Measurements from ENCODE around the gene DNAJB13. TPM values are rescaled to one million over a fixed set of nuclear protein-coding genes. Genes with fewer than 3 reads are reported as not detected.

Gene DNAJB13
- total RNA-seq, 1 experiment from 2014 or later = 0.24 TPM

DNA sequence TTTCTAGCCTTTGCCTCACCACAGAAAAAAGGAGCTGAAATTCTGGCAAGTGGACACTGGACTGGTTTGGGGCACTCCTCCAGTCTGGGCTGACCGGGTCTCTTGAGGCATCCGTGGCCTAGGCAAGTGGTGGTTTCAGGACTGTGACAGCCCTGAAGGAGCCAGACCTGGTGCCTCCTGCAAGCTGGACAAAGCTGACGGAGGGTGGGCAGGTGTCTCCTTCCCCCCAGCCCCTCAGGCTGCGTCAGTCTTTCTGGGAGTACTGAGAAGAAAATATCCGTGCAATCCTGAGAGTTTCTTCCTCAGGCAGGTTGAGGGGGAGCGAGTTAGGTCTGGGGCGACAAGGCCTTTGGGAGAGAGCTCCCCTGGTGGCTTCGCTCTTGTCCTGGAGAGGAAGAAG, 62.3 kb downstream of the DNAJB13 start:
- Mint-ChIP-seq H3K9me3 (no peaks in the 10 kb centered on the region), H3K36me3 (peaks cover 7% of the 10 kb centered on the region), H3K27me3 (ENCODE audit: low read depth) (no peaks in the 10 kb centered on the region), H3K27ac (no peak overlapping the region), H3K4me1 (peaks cover 7% of the 10 kb centered on the region), H3K4me3 (no peak overlapping the region)
- CTCF ChIA-PET = no interaction called here
- TF ChIP-seq FOXK1 (CRISPR knock-in tag; IDR thresholded peaks at IDR 0.05) (no peak), SMAD3 (CRISPR knock-in tag; IDR thresholded peaks at IDR 0.05; ENCODE audit: borderline replicate concordance) (no peak), JUN (CRISPR knock-in tag; IDR thresholded peaks at IDR 0.05) (no peak)
- TF ChIP-seq, protein P1, sequence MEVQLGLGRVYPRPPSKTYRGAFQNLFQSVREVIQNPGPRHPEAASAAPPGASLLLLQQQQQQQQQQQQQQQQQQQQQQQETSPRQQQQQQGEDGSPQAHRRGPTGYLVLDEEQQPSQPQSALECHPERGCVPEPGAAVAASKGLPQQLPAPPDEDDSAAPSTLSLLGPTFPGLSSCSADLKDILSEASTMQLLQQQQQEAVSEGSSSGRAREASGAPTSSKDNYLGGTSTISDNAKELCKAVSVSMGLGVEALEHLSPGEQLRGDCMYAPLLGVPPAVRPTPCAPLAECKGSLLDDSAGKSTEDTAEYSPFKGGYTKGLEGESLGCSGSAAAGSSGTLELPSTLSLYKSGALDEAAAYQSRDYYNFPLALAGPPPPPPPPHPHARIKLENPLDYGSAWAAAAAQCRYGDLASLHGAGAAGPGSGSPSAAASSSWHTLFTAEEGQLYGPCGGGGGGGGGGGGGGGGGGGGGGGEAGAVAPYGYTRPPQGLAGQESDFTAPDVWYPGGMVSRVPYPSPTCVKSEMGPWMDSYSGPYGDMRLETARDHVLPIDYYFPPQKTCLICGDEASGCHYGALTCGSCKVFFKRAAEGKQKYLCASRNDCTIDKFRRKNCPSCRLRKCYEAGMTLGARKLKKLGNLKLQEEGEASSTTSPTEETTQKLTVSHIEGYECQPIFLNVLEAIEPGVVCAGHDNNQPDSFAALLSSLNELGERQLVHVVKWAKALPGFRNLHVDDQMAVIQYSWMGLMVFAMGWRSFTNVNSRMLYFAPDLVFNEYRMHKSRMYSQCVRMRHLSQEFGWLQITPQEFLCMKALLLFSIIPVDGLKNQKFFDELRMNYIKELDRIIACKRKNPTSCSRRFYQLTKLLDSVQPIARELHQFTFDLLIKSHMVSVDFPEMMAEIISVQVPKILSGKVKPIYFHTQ (CRISPR knock-in tag; IDR thresholded peaks at IDR 0.05) = no peak
- TF ChIP-seq, protein P2, sequence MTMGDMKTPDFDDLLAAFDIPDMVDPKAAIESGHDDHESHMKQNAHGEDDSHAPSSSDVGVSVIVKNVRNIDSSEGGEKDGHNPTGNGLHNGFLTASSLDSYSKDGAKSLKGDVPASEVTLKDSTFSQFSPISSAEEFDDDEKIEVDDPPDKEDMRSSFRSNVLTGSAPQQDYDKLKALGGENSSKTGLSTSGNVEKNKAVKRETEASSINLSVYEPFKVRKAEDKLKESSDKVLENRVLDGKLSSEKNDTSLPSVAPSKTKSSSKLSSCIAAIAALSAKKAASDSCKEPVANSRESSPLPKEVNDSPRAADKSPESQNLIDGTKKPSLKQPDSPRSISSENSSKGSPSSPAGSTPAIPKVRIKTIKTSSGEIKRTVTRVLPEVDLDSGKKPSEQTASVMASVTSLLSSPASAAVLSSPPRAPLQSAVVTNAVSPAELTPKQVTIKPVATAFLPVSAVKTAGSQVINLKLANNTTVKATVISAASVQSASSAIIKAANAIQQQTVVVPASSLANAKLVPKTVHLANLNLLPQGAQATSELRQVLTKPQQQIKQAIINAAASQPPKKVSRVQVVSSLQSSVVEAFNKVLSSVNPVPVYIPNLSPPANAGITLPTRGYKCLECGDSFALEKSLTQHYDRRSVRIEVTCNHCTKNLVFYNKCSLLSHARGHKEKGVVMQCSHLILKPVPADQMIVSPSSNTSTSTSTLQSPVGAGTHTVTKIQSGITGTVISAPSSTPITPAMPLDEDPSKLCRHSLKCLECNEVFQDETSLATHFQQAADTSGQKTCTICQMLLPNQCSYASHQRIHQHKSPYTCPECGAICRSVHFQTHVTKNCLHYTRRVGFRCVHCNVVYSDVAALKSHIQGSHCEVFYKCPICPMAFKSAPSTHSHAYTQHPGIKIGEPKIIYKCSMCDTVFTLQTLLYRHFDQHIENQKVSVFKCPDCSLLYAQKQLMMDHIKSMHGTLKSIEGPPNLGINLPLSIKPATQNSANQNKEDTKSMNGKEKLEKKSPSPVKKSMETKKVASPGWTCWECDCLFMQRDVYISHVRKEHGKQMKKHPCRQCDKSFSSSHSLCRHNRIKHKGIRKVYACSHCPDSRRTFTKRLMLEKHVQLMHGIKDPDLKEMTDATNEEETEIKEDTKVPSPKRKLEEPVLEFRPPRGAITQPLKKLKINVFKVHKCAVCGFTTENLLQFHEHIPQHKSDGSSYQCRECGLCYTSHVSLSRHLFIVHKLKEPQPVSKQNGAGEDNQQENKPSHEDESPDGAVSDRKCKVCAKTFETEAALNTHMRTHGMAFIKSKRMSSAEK (CRISPR knock-in tag; IDR thresholded peaks at IDR 0.05; ENCODE audit: borderline replicate concordance) = no peak
- POLR2A ChIA-PET = no interaction called here
- ATAC-seq = no peak
- DNase-seq (ENCODE audit: low spot score) = no peak

DNA sequence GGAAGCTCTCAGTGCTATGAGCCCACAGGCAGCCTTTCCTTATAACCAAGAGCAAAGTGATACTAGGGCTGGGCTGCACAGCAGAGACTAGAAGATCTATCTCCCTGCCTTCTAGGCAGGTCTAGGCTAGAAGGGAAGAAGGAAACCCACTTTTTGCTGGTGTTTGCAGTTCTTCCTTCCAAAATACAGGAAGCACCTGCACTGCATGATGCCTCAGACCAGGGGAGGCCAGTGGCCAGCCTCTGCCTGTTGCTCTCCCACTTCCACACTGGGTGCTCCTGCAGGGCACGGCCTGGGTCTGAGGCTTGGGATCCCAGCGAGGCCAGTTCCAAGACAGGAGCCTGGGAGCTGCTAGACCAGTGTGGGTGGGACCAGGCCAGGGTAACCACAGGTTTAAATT, 64.1 kb downstream of the DNAJB13 start:
- ChIA-PET CTCF (no interaction called here), POLR2A (no interaction called here)
- Mint-ChIP-seq H3K27ac (no peak overlapping the region), H3K27me3 (ENCODE audit: low read depth) (no peaks in the 10 kb centered on the region), H3K4me1 (peaks cover 1% of the 10 kb centered on the region; the same call in 1 of the 2 replicates), H3K36me3 (peaks cover 7% of the 10 kb centered on the region), H3K9me3 (no peaks in the 10 kb centered on the region), H3K4me3 (no peak overlapping the region)
- DNase-seq (ENCODE audit: low spot score) = no peak
- ATAC-seq = no peak
- TF ChIP-seq, protein P3, sequence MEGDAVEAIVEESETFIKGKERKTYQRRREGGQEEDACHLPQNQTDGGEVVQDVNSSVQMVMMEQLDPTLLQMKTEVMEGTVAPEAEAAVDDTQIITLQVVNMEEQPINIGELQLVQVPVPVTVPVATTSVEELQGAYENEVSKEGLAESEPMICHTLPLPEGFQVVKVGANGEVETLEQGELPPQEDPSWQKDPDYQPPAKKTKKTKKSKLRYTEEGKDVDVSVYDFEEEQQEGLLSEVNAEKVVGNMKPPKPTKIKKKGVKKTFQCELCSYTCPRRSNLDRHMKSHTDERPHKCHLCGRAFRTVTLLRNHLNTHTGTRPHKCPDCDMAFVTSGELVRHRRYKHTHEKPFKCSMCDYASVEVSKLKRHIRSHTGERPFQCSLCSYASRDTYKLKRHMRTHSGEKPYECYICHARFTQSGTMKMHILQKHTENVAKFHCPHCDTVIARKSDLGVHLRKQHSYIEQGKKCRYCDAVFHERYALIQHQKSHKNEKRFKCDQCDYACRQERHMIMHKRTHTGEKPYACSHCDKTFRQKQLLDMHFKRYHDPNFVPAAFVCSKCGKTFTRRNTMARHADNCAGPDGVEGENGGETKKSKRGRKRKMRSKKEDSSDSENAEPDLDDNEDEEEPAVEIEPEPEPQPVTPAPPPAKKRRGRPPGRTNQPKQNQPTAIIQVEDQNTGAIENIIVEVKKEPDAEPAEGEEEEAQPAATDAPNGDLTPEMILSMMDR (IDR thresholded peaks at IDR 0.05) = no peak
- TF ChIP-seq ZNF416 (CRISPR knock-in tag; IDR thresholded peaks at IDR 0.05) (no peak), MXD4 (CRISPR knock-in tag; IDR thresholded peaks at IDR 0.05; ENCODE audit: borderline replicate concordance) (no peak), ESRRA (CRISPR knock-in tag; IDR thresholded peaks at IDR 0.05; ENCODE audit: borderline replicate concordance) (no peak), JUN (CRISPR knock-in tag; IDR thresholded peaks at IDR 0.05) (no peak), NFATC4 (CRISPR knock-in tag; IDR thresholded peaks at IDR 0.05) (no peak), CBFB (CRISPR knock-in tag; IDR thresholded peaks at IDR 0.05; ENCODE audit: low read depth) (no peak), NR3C1 (CRISPR knock-in tag; conservative IDR thresholded peaks at IDR 0.05; ENCODE audit: low read depth) (no peak), GRHL2 (CRISPR knock-in tag; IDR thresholded peaks at IDR 0.05; ENCODE audit: insufficient replicate concordance, severe bottlenecking) (no peak), GABPB1 (CRISPR knock-in tag; IDR thresholded peaks at IDR 0.05) (no peak)
- TF ChIP-seq, protein P4, sequence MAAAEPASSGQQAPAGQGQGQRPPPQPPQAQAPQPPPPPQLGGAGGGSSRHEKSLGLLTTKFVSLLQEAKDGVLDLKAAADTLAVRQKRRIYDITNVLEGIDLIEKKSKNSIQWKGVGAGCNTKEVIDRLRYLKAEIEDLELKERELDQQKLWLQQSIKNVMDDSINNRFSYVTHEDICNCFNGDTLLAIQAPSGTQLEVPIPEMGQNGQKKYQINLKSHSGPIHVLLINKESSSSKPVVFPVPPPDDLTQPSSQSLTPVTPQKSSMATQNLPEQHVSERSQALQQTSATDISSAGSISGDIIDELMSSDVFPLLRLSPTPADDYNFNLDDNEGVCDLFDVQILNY (CRISPR knock-in tag; IDR thresholded peaks at IDR 0.05) = no peak
- TF ChIP-seq, protein P5, sequence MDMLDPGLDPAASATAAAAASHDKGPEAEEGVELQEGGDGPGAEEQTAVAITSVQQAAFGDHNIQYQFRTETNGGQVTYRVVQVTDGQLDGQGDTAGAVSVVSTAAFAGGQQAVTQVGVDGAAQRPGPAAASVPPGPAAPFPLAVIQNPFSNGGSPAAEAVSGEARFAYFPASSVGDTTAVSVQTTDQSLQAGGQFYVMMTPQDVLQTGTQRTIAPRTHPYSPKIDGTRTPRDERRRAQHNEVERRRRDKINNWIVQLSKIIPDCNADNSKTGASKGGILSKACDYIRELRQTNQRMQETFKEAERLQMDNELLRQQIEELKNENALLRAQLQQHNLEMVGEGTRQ (CRISPR knock-in tag; IDR thresholded peaks at IDR 0.05) = no peak
- TF ChIP-seq, protein P6, sequence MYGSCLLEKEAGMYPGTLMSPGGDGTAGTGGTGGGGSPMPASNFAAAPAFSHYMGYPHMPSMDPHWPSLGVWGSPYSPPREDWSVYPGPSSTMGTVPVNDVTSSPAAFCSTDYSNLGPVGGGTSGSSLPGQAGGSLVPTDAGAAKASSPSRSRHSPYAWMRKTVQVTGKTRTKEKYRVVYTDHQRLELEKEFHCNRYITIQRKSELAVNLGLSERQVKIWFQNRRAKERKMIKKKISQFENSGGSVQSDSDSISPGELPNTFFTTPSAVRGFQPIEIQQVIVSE (CRISPR knock-in tag; IDR thresholded peaks at IDR 0.05; ENCODE audit: borderline replicate concordance) = no peak
- TF ChIP-seq, protein P7, sequence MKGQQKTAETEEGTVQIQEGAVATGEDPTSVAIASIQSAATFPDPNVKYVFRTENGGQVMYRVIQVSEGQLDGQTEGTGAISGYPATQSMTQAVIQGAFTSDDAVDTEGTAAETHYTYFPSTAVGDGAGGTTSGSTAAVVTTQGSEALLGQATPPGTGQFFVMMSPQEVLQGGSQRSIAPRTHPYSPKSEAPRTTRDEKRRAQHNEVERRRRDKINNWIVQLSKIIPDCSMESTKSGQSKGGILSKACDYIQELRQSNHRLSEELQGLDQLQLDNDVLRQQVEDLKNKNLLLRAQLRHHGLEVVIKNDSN (CRISPR knock-in tag; IDR thresholded peaks at IDR 0.05) = no peak
- TF ChIP-seq, protein P8, sequence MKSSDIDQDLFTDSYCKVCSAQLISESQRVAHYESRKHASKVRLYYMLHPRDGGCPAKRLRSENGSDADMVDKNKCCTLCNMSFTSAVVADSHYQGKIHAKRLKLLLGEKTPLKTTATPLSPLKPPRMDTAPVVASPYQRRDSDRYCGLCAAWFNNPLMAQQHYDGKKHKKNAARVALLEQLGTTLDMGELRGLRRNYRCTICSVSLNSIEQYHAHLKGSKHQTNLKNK (CRISPR knock-in tag; IDR thresholded peaks at IDR 0.05) = no peak
- TF ChIP-seq, protein P9, sequence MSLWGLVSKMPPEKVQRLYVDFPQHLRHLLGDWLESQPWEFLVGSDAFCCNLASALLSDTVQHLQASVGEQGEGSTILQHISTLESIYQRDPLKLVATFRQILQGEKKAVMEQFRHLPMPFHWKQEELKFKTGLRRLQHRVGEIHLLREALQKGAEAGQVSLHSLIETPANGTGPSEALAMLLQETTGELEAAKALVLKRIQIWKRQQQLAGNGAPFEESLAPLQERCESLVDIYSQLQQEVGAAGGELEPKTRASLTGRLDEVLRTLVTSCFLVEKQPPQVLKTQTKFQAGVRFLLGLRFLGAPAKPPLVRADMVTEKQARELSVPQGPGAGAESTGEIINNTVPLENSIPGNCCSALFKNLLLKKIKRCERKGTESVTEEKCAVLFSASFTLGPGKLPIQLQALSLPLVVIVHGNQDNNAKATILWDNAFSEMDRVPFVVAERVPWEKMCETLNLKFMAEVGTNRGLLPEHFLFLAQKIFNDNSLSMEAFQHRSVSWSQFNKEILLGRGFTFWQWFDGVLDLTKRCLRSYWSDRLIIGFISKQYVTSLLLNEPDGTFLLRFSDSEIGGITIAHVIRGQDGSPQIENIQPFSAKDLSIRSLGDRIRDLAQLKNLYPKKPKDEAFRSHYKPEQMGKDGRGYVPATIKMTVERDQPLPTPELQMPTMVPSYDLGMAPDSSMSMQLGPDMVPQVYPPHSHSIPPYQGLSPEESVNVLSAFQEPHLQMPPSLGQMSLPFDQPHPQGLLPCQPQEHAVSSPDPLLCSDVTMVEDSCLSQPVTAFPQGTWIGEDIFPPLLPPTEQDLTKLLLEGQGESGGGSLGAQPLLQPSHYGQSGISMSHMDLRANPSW (CRISPR knock-in tag; conservative IDR thresholded peaks at IDR 0.05; ENCODE audit: low read depth) = no peak

Measured in WTC11 (cell line).